Stimulated activated CD8-positive, alpha-beta memory T cell treated with anti-CD3 and anti-CD28 coated beads, Interleukin-12 subunit alpha, Interleukin-12 subunit beta, amount 100 ng/mL, for 4 hours (primary cell): ENCODE results near the gene TNFRSF8.
A peak's percentile ranks its signal among the peaks of the same experiment; 100 is the strongest.

ENCODE experiments used
- DNase-seq: peaks from one replicate; pipeline ENCODE4 v3.0.0-alpha.2; 2020; ENCODE audit warnings: low read depth

Gene TNFRSF8

GRCh38 chr1:12159816-12160215, 96.7 kb downstream of the TNFRSF8 start:
- DNase-seq: no peak

GRCh38 chr1:12161324-12161661, 98.2 kb downstream of the TNFRSF8 start:
- no peak for DNase-seq

GRCh38 chr1:12161662-12162458, 98.8 kb downstream of the TNFRSF8 start:
- peak; percentile 66 for DNase-seq

GRCh38 chr1:12162459-12163137, 99.5 kb downstream of the TNFRSF8 start:
- DNase-seq: no peak

GRCh38 chr1:12163210-12163609, 100.1 kb downstream of the TNFRSF8 start:
- DNase-seq: no peak

- no peak for DNase-seq
These were observed 101.1 kb downstream of the TNFRSF8 start for GRCh38 chr1:12164210-12164609.

- no peak for DNase-seq
These were observed 102.2 kb downstream of the TNFRSF8 start for GRCh38 chr1:12165342-12165741.

- DNase-seq: peak; percentile 70
These were observed 103.9 kb downstream of the TNFRSF8 start, which contains the start of gene TNFRSF1B for GRCh38 chr1:12166834-12167492. Gene TNFRSF1B (plus strand): TSS chr1:12166991. CDS start chr1:12167092, 101 bp downstream.

- peak; percentile 36 for DNase-seq
These were observed 104.7 kb downstream of the TNFRSF8 start for GRCh38 chr1:12167493-12168429.

- DNase-seq: no peak
These were observed 105.5 kb downstream of the TNFRSF8 start for GRCh38 chr1:12168451-12169160.

- no peak for DNase-seq
These were observed 106.5 kb downstream of the TNFRSF8 start for GRCh38 chr1:12169442-12170135.

- DNase-seq: no peak
These were observed 107.2 kb downstream of the TNFRSF8 start for GRCh38 chr1:12170263-12170671.

- DNase-seq: no peak
These were observed 108.3 kb downstream of the TNFRSF8 start for GRCh38 chr1:12171206-12172041.

GRCh38 chr1:12172042-12172851, 109.1 kb downstream of the TNFRSF8 start:
- peak; percentile 29 for DNase-seq

GRCh38 chr1:12173041-12173509, 110.0 kb downstream of the TNFRSF8 start:
- DNase-seq: no peak

- DNase-seq: peak; percentile 92
These were observed 110.6 kb downstream of the TNFRSF8 start for GRCh38 chr1:12173631-12174121.

GRCh38 chr1:12174924-12175810, 112.1 kb downstream of the TNFRSF8 start:
- no peak for DNase-seq
